NCI-H1436 treated with DMSO at 0.1 percent for 48 hours (cell line): ENCODE measurements around the gene TSPAN31.
A peak's percentile ranks its signal among the peaks of the same experiment; 100 is the strongest.

Experiments
- DNase-seq: peaks from one replicate; lab custom pipeline; 2025; lab: John Stamatoyannopoulos, UW

Gene TSPAN31

GRCh38 chr12:57735952-57736740, 8.7 kb upstream of the TSPAN31 start:
- DNase-seq, result no peak

DNA sequence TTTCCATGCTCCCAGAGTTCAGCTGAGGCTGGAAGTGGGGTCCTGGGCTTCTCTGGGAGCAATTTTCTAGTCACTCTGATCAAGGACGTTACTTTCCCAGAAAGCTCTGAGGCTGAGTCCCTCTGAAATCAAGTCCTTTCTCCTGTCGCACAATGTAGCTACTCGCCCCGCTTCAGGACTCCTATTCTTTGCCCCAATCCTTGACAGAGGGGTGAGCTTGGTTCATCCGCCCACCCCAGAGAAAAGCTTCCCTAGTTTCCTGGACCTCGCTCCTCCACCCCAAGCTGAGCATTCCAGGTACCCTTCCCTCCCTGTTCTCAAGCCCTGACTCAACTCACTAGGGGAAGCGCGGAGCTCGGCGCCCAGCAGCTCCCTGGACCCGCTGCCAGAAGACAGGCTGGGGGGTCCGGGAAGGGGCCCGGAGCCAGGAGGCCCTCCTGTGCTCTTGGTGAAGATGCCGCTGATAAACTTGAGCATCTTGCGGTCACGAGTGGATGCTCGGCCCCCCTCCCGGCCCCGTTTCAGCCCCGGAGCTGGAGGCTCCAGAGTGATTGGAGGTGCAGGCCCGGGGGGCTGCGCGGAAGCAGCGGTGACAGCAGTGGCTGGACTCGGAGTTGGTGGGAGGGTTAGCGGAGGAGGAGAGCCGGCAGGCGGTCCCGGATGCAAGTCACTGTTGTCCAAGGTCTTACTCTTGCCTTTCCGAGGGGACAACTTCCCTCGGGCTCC, 7.9 kb upstream of the TSPAN31 start:
- DNase-seq, result no peak

- DNase-seq, result no peak
Observed at GRCh38 chr12:57737467-57738460, 7.1 kb upstream of the TSPAN31 start.

DNA sequence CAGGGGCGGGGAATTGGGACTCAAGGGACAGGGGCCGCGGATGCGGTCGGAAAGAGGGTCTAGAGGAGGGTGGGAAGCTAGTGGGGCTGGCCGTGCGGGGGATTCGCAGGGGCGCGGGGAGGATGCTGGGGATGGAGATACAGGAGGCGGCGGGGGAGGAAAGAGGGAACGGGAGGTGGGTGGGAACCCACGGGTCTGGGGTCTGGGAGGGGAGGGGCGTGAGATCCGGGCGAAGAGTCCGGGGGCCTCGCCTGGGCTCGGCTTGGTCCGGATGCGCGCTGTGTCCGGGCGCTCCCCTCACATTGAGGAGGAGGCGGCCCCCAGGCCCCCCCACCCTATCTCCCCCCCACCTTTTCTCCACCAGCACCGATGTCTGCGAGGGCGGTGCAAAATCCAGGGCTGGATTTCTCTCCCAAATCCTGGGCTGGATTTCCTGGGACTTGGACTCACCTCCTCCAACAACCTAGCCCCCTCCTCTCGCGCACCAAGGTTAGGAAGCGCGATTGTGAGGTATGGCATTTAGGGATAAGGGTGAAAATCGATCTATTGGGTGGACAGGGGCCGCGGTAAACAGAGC, 6.1 kb upstream of the TSPAN31 start, which contains the start of gene AGAP2:
Gene AGAP2, minus strand, starts transcription at position 82 of the 577 bp plus-strand sequence. CDS start 496 bp downstream, outside the sequence.
- no peak for DNase-seq

- DNase-seq, result no peak
Observed at GRCh38 chr12:57739387-57739786, 5.5 kb upstream of the TSPAN31 start.

- DNase-seq, result no peak
Observed at GRCh38 chr12:57739914-57740538, 4.8 kb upstream of the TSPAN31 start.

GRCh38 chr12:57740656-57741412, 4.0 kb upstream of the TSPAN31 start:
- DNase-seq, result no peak

DNA sequence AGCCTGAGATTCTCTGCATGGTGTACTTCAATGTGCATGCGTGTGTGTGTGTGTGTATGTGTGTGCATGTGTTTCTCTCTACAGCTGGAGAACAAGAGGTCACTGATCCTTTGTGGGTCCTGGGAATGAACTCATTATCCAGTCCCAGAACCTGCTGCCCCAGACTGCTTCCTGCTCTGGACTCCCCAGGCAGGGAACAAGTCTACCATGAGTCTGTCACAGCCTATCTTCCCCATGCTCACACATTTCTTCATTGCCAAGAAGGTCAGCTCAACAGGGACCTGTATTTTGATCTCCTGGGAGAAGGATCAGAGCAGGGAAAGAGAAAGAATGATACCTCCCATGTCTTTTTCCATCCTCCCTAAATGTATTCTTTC, 3.4 kb upstream of the TSPAN31 start:
- no peak for DNase-seq

GRCh38 chr12:57741844-57742738, 2.7 kb upstream of the TSPAN31 start:
- DNase-seq, result no peak

- no peak for DNase-seq
Observed at GRCh38 chr12:57743769-57744168, 1.1 kb upstream of the TSPAN31 start.

DNA sequence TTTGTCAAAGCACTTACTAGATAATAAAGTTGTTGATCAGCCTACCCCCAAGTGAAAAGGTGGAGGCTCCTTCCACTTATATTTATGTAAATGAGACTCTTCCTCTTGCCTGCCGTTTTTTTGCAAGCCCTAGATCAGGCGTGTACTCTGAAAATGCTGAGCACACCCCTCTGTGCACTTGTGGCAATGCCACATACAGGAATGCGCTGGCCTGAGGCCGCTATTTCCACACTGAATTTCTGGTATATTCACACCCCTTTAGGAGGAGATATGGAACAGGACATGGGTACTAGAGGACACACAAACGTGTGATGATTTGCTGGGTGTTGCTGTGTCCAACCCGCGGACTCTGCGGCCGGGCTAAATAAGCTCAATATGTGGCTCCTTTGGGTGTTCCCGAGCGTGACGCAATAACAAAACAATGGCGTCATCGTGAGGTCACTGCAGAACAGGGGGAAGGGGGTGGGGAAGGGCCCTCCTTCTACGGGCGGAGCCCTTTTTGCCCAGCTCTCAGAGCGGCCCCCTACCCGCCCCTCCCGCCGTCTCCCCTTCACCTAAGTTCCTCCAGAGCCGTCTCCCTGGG, 554 bp upstream of the TSPAN31 start:
- DNase-seq, result no peak

DNA sequence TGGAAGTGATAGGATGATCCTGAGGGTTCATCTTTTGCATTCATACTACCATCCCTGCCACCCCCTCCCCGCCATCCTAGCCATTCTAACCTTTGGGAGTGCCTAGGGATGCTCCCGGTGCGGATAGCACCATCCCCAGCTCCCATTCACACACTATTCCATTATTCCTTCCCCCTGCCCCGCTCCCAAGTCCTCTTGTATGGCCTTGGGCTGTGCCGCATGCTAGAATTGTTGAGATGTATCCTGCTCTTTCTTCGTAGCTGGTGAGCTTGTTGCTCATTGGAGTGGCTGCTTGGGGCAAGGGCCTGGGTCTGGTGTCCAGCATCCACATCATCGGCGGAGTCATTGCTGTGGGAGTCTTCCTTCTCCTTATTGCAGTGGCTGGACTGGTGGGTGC, 644 bp downstream of the TSPAN31 start:
- no peak for DNase-seq

GRCh38 chr12:57746025-57746424, 1.2 kb downstream of the TSPAN31 start:
- DNase-seq, result no peak

DNA sequence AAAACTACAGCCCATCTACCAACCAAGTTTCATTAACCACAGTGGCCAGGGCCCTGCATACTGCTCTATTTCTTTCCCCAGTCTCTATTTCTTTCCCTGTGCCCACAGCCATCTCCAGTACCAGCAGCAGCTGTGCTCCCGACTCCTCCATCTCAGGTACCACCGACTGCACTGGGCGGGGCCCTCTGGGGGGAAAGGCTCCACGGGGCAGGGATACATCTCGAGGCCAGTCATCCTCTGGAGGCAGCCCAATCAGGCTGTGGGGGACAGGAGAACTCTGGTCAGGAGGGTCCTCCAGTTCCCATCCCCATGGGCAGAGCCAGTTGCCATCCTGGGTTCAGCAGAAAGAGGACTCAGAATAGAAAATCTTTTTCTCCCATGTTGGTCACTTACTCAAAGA, 4.2 kb downstream of the TSPAN31 start:
- DNase-seq, result no peak

DNA sequence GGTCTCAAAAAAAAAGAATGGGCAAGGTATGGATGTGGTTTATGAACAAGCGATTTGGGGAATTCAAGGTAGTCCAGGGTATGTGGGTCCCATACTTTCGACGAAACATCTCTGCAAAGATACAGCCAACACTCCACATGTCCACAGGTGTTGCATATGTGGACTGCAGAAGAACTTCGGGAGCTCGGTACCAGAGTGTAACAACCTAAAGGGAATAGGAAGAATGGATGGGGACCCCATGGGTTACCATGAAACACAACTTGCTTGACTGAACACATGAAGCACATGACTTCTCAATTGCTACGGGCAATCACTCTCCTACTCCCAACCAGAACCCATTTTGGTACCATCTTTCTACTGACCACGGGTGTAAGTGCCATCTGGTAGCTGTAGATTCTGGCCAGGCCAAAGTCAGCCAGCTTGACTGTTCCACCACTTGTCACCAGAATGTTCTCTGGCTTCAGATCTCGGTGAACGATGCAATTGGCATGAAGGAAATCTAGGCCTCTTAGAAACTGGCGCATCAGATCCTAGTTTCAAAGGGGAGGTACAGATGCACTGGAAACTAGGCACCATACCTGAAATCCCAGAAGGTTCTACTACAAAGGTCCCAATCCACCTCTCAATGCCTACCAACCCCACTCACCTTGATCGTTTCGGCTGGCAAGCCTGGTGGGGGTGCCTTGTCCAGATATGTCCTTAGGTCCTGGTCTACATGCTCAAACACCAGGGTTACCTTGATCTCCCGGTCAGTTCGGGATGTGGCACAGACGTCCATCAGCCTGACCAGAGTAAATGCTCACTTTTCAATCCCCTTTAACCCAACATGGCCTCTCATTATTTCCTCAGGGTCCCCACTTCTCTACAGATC, 6.0 kb downstream of the TSPAN31 start:
- no peak for DNase-seq

- no peak for DNase-seq
Observed at GRCh38 chr12:57751432-57751787, 6.6 kb downstream of the TSPAN31 start.

DNA sequence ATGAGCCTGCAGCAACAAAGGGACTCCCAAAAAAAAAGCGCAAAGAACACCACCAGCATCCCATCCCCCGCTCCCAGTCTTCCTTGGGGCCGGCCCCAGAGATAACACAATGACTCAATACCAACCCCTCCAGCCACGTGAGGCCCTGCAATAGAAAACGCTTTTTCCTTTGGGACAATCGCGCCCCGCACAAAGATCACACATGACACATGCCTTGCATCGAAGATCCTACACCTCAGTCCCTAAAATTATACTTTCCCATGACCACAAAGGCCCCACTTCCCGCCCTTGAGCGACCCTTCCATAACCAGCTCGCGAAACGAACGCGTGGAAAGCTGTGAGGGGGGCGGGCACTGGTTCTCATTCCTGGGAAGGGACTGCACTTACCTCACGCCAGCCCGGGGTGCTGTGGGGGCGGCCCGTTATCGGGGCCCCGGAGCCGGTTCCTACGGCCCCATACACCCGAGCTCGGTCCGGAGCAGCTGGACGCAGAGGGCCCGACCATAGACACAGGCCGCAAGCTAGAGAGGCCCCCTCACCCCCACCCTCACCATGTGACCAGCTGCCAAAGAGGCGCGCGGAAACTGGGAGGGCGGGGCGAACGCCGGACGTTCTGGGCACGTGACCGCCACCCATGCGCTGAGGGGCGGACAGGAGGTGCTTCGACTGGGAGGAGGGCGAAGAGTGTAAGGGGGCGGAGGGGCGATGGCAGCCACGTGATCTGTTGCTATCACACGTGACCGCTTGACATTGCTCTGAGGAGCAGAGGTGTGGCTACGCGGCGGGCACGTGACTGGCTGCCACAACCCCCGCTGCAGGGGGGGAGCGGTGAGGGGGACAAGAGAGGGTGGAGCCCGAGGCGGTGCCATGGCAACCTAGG, 7.2 kb downstream of the TSPAN31 start, which contains the start of gene CDK4:
Gene CDK4, minus strand, starts transcription at position 523 of the 880 bp plus-strand sequence. CDS start 593 bp downstream, outside the sequence.
- peak; percentile 98 for DNase-seq
